Measurements from ENCODE around the gene MXD4.

- TF ChIP-seq ZNF512 (tag; IDR thresholded peaks at IDR 0.05) (no peak), MCM7 (IDR thresholded peaks at IDR 0.05) (no peak), TCF7L2 (IDR thresholded peaks at IDR 0.05; ENCODE audit: low read depth, low read length) (no peak), CTCF (IDR thresholded peaks at IDR 0.05 in 2 of 3, conservative IDR thresholded peaks at IDR 0.05 in 1 of 3; ENCODE audit: insufficient read depth in 2 of 3, low read depth in 1 of 3, low read length in 3 of 3) (no peak), FOXK2 (conservative IDR thresholded peaks at IDR 0.05 in 1 of 2, IDR thresholded peaks at IDR 0.05 in 1 of 2; ENCODE audit: low read depth in 2 of 2) (no peak), ZNF274 (IDR thresholded peaks at IDR 0.05; ENCODE audit: borderline replicate concordance, low read depth, low read length) (no peak), KLF10 (CRISPR knock-in tag; IDR thresholded peaks at IDR 0.05) (no peak), ZEB2 (IDR thresholded peaks at IDR 0.05) (no peak), NR3C1 (CRISPR knock-in tag; IDR thresholded peaks at IDR 0.05) (no peak), ZBTB33 (CRISPR knock-in tag; IDR thresholded peaks at IDR 0.05) (no peak)
These were observed 14.8 kb upstream of the MXD4 start for GRCh38 chr4:2276581-2277325.

Measured in K562 (cell line).